Fibroblast of skin of left quadriceps (primary cell): ENCODE results near the gene FANCI.

Experiments used
- DNase-seq, 2 experiments: peaks; one replicate each; pipeline ENCODE4 v3.0.0-alpha.2; 2013; ENCODE audit warnings: low read depth in 2 of 2

The FANCI gene

GRCh38 chr15:89307046-89307587 is 63.3 kb downstream of the FANCI start:
- no peak for DNase-seq

GRCh38 chr15:89307791-89308190 is 64.0 kb downstream of the FANCI start:
- no peak for DNase-seq

- no peak for DNase-seq
These were observed 64.5 kb downstream of the FANCI start for GRCh38 chr15:89308236-89308635.

- no peak for DNase-seq
These were observed 66.2 kb downstream of the FANCI start for GRCh38 chr15:89309993-89310392.

- no peak for DNase-seq
These were observed 71.7 kb downstream of the FANCI start for GRCh38 chr15:89315375-89315929.

GRCh38 chr15:89316504-89316903 is 72.7 kb downstream of the FANCI start:
- no peak for DNase-seq

GRCh38 chr15:89317186-89317720 is 73.5 kb downstream of the FANCI start:
- DNase-seq = no peak

- DNase-seq = no peak
These were observed 75.9 kb downstream of the FANCI start for GRCh38 chr15:89319678-89320077.

- no peak for DNase-seq
These were observed 76.4 kb downstream of the FANCI start for GRCh38 chr15:89320200-89320599.

GRCh38 chr15:89321521-89322410 is 78.0 kb downstream of the FANCI start:
- no peak for DNase-seq

- no peak for DNase-seq
These were observed 79.0 kb downstream of the FANCI start for GRCh38 chr15:89322822-89323221.

GRCh38 chr15:89323825-89324224 is 80.0 kb downstream of the FANCI start:
- no peak for DNase-seq

GRCh38 chr15:89325039-89325803 is 81.4 kb downstream of the FANCI start:
- DNase-seq = no peak

- DNase-seq = no peak
These were observed 82.5 kb downstream of the FANCI start for GRCh38 chr15:89326316-89326715.

GRCh38 chr15:89327113-89327512 is 83.3 kb downstream of the FANCI start:
- DNase-seq = no peak

GRCh38 chr15:89328398-89329254 is 84.8 kb downstream of the FANCI start:
- DNase-seq = no peak

- DNase-seq = no peak
These were observed 85.7 kb downstream of the FANCI start for GRCh38 chr15:89329329-89330084.

GRCh38 chr15:89330119-89330518 is 86.3 kb downstream of the FANCI start:
- no peak for DNase-seq

GRCh38 chr15:89330881-89331595 is 87.3 kb downstream of the FANCI start:
- no peak for DNase-seq

GRCh38 chr15:89332446-89332845 is 88.7 kb downstream of the FANCI start:
- DNase-seq = no peak
